Fibroblast of lung (primary cell): Measurements from ENCODE around the gene SYNPR.

ENCODE experiments used
- CTCF ChIP-seq, 2 donors: IDR thresholded peaks in 1 of 2; conservative IDR thresholded peaks in 1 of 2; 1 replicate in 1 of 2; 2 replicates in 1 of 2; pipeline ENCODE4 v1.5.1; 2011 to 2012; ENCODE audit warnings: low read length in 2 of 2, control low read depth in 1 of 2, inconsistent platforms in 1 of 2, low read depth in 1 of 2, mild to moderate bottlenecking in 1 of 2
- EZH2 ChIP-seq: IDR thresholded peaks from 2 replicates; pipeline ENCODE4 v1.5.1; 2012; ENCODE audit warnings: low read length, control low read depth, mild to moderate bottlenecking; ENCODE audit errors: missing control alignments

GRCh38 chr3:63355809-63356208, 77.7 kb downstream of the SYNPR start:
- TF ChIP-seq EZH2 (no peak), CTCF (conservative IDR thresholded peaks at IDR 0.05 in 1 of 2, IDR thresholded peaks at IDR 0.05 in 1 of 2; ENCODE audit: low read depth in 1 of 2, low read length in 2 of 2) (no peak)
